ENCODE results near the gene RNF8. TPM values are rescaled to one million over a fixed set of nuclear protein-coding genes. Genes with fewer than 3 reads are reported as not detected.
A peak's percentile ranks its signal among the peaks of the same experiment; 100 is the strongest.
"Not testable (repeated sequence)": the region's sequence is repeated elsewhere in the genome, so short reads cannot be mapped to it uniquely, and the experiment has no call there.

The RNF8 gene
- total RNA-seq, 2 experiments from 2014 or later = 24.3 to 25.6 TPM

GRCh38 chr6:37442416-37443215, 88.8 kb downstream of the RNF8 start:
- Mint-ChIP-seq H3K9me3 (no peaks in the 10 kb centered on the region), H3K4me1 (ENCODE audit: low read depth) (peaks cover 39% of the 10 kb centered on the region), H3K4me3 (peak overlapping the region; percentile 58), H3K27me3 (no peaks in the 10 kb centered on the region), H3K27ac (peak overlapping the region; percentile 85), H3K36me3 (peaks cover 49% of the 10 kb centered on the region)
- CTCF ChIA-PET = interaction anchor here (1.4 kb wide), 1 partner anchor 9 kb away, joined by 3 read pairs; no protein-coding TSS in a partner anchor
- no peak for DNase-seq
- POLR2A ChIA-PET = interaction anchor here (1.2 kb wide), 1 partner anchor 9 kb away, joined by 10 read pairs; the partner anchor contains the start of gene CMTR1
- intact Hi-C loops (cut with micrococcal nuclease) = loop anchor here (1.0 kb wide), 1 partner anchor 9 kb away; the partner anchor contains the start of gene CMTR1

GRCh38 chr6:37443216-37443542, 89.4 kb downstream of the RNF8 start:
- Mint-ChIP-seq H3K4me3 (peak overlapping the region; percentile 50), H3K4me1 (ENCODE audit: low read depth) (peaks cover 34% of the 10 kb centered on the region), H3K36me3 (peaks cover 45% of the 10 kb centered on the region)
- CTCF ChIA-PET = interaction anchor here (1.4 kb wide), 1 partner anchor 9 kb away, joined by 3 read pairs; no protein-coding TSS in a partner anchor
- H3K27me3 Mint-ChIP-seq; H3K27ac Mint-ChIP-seq; DNase-seq; intact Hi-C loops (cut with micrococcal nuclease); H3K9me3 Mint-ChIP-seq: not testable (repeated sequence)
- POLR2A ChIA-PET = interaction anchor here (1.0 kb wide), 1 partner anchor 10 kb away, joined by 7 read pairs; the partner anchor contains the start of gene CMTR1

Other genes starting within 250 kb of the RNF8 start
- 100 to 1,000 TPM; 204 TPM for gene PIM1, start 183.8 kb upstream of the RNF8 start, total RNA-seq
- gene TBC1D22B, start 96.2 kb upstream of the RNF8 start, total RNA-seq = 10 to 100 TPM; 14.4 to 15.7 TPM
- gene TMEM217, start 95.8 kb upstream of the RNF8 start, total RNA-seq = 1 to 10 TPM; 2.2 to 3.3 TPM
- gene CMTR1, start 79.2 kb downstream of the RNF8 start, total RNA-seq = 10 to 100 TPM; 69.2 to 70.1 TPM
- 10 to 100 TPM; 60.4 to 65.2 TPM for gene CCDC167, start 145.9 kb downstream of the RNF8 start, total RNA-seq

Measured in activated CD4-positive, alpha-beta memory T cell treated with anti-CD3 and anti-CD28 coated beads for 36 hours (primary cell).